ENCODE measurements around the gene TM9SF2.
A peak's percentile ranks its signal among the peaks of the same experiment; 100 is the strongest.

TM9SF2 gene

DNA sequence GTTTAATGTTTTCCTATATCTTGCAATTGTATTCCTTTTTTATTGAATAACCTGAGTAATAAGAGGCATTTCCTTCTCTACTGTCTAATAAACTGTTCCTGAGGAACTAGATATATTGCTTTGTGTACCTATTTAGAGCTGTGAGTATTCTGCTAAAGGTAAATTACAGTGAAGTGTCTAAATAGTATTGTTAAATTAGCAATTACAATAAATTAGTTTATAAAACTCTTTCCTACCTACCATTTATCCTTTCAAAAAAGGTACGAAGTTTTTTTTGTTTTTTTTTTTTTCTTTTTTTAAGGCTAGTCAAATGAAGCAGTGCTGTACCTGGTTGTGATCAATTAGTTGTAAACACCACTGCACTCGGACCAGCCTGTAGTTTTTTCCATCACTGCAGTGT is 34.8 kb downstream of the TM9SF2 start:
- H3K27me3 ChIP-seq (ENCODE audit: insufficient read depth, low read length), result no peaks in the 10 kb centered on the region
- no peaks in the 10 kb centered on the region for H3F3A ChIP-seq (ENCODE audit: insufficient read depth, low read length)
- H3K79me2 ChIP-seq (ENCODE audit: insufficient read depth, low read length), result no peaks in the 10 kb centered on the region
- H3K4me3 ChIP-seq (ENCODE audit: low read depth, low read length, poor library complexity, severe bottlenecking), result no peak overlapping the region
- H3K4me2 ChIP-seq (ENCODE audit: low read length), result no peak overlapping the region
- no peaks in the 10 kb centered on the region for H3K9me2 ChIP-seq (ENCODE audit: low read depth, low read length)
- H3K4me1 ChIP-seq (ENCODE audit: insufficient read depth, low read length, severe bottlenecking), result no peaks in the 10 kb centered on the region
- H3K36me3 ChIP-seq (ENCODE audit: insufficient read depth, low read length), result peaks cover 59% of the 10 kb centered on the region
- H2AFZ ChIP-seq (ENCODE audit: low read length), result no peak overlapping the region
- no peak overlapping the region for H3K27ac ChIP-seq (ENCODE audit: low read depth, low read length, poor library complexity, severe bottlenecking)
- TF ChIP-seq EZH2 (IDR thresholded peaks at IDR 0.05; ENCODE audit: borderline replicate concordance, low read length), result no peak
- TF ChIP-seq, protein P1, sequence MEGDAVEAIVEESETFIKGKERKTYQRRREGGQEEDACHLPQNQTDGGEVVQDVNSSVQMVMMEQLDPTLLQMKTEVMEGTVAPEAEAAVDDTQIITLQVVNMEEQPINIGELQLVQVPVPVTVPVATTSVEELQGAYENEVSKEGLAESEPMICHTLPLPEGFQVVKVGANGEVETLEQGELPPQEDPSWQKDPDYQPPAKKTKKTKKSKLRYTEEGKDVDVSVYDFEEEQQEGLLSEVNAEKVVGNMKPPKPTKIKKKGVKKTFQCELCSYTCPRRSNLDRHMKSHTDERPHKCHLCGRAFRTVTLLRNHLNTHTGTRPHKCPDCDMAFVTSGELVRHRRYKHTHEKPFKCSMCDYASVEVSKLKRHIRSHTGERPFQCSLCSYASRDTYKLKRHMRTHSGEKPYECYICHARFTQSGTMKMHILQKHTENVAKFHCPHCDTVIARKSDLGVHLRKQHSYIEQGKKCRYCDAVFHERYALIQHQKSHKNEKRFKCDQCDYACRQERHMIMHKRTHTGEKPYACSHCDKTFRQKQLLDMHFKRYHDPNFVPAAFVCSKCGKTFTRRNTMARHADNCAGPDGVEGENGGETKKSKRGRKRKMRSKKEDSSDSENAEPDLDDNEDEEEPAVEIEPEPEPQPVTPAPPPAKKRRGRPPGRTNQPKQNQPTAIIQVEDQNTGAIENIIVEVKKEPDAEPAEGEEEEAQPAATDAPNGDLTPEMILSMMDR (IDR thresholded peaks at IDR 0.05; ENCODE audit: low read length), result no peak
- H4K20me1 ChIP-seq (ENCODE audit: insufficient read depth, low read length), result no peaks in the 10 kb centered on the region
- H3K9me3 ChIP-seq (ENCODE audit: low read length), result no peaks in the 10 kb centered on the region
- H3K9ac ChIP-seq (ENCODE audit: low read length), result no peak overlapping the region

DNA sequence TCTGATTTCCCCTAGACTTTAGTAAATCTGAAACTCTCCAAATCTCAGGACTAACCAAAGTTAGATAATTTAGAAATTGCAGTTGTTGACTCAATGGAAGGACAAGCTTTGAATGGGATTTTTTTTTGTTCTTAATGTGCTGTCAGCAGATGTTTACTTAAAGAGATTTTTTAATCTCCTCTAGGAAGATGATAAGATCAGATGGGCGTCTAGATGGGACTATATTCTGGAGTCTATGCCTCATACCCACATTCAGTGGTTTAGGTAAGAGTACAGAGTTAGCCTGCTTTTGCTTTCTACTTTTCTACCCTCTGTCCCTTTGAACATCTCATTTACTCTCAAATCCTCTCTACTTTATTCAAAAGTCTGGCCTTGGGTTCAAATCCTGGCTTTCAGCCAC is 39.3 kb downstream of the TM9SF2 start:
- Histone ChIP-seq H3K4me2 (ENCODE audit: low read length) (no peak overlapping the region), H3F3A (ENCODE audit: insufficient read depth, low read length) (no peaks in the 10 kb centered on the region), H3K9ac (ENCODE audit: low read length) (no peak overlapping the region), H3K36me3 (ENCODE audit: insufficient read depth, low read length) (peaks cover 80% of the 10 kb centered on the region), H2AFZ (ENCODE audit: low read length) (no peak overlapping the region), H3K27ac (ENCODE audit: low read depth, low read length, poor library complexity, severe bottlenecking) (no peak overlapping the region), H3K9me3 (ENCODE audit: low read length) (no peaks in the 10 kb centered on the region), H4K20me1 (ENCODE audit: insufficient read depth, low read length) (no peaks in the 10 kb centered on the region), H3K27me3 (ENCODE audit: insufficient read depth, low read length) (no peaks in the 10 kb centered on the region), H3K79me2 (ENCODE audit: insufficient read depth, low read length) (no peaks in the 10 kb centered on the region), H3K9me2 (ENCODE audit: low read depth, low read length) (no peaks in the 10 kb centered on the region), H3K4me3 (ENCODE audit: low read depth, low read length, poor library complexity, severe bottlenecking) (no peak overlapping the region), H3K4me1 (ENCODE audit: insufficient read depth, low read length, severe bottlenecking) (peaks cover 15% of the 10 kb centered on the region)
- TF ChIP-seq EZH2 (IDR thresholded peaks at IDR 0.05; ENCODE audit: borderline replicate concordance, low read length), result no peak
- TF ChIP-seq, protein P1 (IDR thresholded peaks at IDR 0.05; ENCODE audit: low read length), result no peak

DNA sequence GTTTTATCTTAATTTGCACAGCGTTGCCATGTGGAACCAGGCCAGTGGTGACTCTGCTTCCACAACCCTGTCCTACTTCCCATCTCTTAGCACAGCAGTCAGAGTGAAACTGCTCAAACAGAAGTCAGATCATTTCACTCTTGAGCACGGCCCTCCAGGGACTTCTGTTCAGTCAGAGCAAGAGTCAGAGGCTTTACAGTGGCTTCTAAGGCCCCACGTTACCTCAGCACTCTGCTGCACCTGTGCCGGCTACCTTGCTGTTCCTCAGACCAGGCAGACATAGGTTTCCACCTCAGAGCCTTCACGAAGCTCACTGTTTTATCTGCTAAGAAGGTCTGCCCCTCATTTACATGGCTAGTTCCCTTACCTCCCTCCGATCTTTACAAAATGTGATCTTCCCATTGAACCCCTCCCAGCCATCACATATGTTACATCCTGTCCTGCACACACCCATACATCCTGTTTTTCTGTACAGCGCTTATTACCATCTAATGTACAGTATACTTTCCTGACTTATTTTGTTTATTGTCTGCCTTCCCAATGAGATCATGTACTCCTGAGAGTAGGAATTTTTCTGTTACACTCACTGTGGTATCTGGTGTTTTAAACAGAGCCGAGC is 41.6 kb downstream of the TM9SF2 start:
- Histone ChIP-seq H3K4me2 (ENCODE audit: low read length) (no peak overlapping the region), H3K4me1 (ENCODE audit: insufficient read depth, low read length, severe bottlenecking) (peaks cover 15% of the 10 kb centered on the region), H3K9ac (ENCODE audit: low read length) (no peak overlapping the region), H3K9me2 (ENCODE audit: low read depth, low read length) (no peaks in the 10 kb centered on the region), H3K4me3 (ENCODE audit: low read depth, low read length, poor library complexity, severe bottlenecking) (no peak overlapping the region), H4K20me1 (ENCODE audit: insufficient read depth, low read length) (no peaks in the 10 kb centered on the region), H3K79me2 (ENCODE audit: insufficient read depth, low read length) (no peaks in the 10 kb centered on the region), H2AFZ (ENCODE audit: low read length) (no peak overlapping the region), H3F3A (ENCODE audit: insufficient read depth, low read length) (no peaks in the 10 kb centered on the region), H3K27ac (ENCODE audit: low read depth, low read length, poor library complexity, severe bottlenecking) (peak overlapping the region; percentile 38), H3K36me3 (ENCODE audit: insufficient read depth, low read length) (peaks cover 92% of the 10 kb centered on the region), H3K27me3 (ENCODE audit: insufficient read depth, low read length) (no peaks in the 10 kb centered on the region), H3K9me3 (ENCODE audit: low read length) (no peaks in the 10 kb centered on the region)
- TF ChIP-seq, protein P1 (IDR thresholded peaks at IDR 0.05; ENCODE audit: low read length), result no peak
- TF ChIP-seq EZH2 (IDR thresholded peaks at IDR 0.05; ENCODE audit: borderline replicate concordance, low read length), result no peak

Measured in OCI-LY1 (cell line).